ENCODE measurements around the gene IRGQ. TPM values are rescaled to one million over a fixed set of nuclear protein-coding genes. Genes with fewer than 3 reads are reported as not detected.
"Not testable (repeated sequence)": the region's sequence is repeated elsewhere in the genome, so short reads cannot be mapped to it uniquely, and the experiment has no call there.

The IRGQ gene
- total RNA-seq, 1 donor = 35.4 TPM

GRCh38 chr19:43594081-43594697, 1.7 kb downstream of the IRGQ start:
- TF ChIP-seq CTCF (IDR thresholded peaks at IDR 0.05; ENCODE audit: insufficient read depth, low read depth, low read length) = no peak

GRCh38 chr19:43592800-43593350, 3.1 kb downstream of the IRGQ start:
- H3K4me3 ChIP-seq (ENCODE audit: low read depth, low read length) = no peak overlapping the region
- no peak for TF ChIP-seq CTCF (IDR thresholded peaks at IDR 0.05; ENCODE audit: insufficient read depth, low read depth, low read length)
- DNase-seq (ENCODE audit: low read depth) = no peak

More at GRCh38 chr19:43594081-43594697, 1.7 kb downstream of the IRGQ start:
- no peak for DNase-seq (ENCODE audit: low read depth)
- H3K4me3 ChIP-seq (ENCODE audit: low read depth, low read length) = peak overlapping the region; percentile 81

- H3K4me3 ChIP-seq (ENCODE audit: low read depth, low read length) = no peak overlapping the region
- DNase-seq (ENCODE audit: low read depth) = no peak
- no peak for TF ChIP-seq CTCF (IDR thresholded peaks at IDR 0.05; ENCODE audit: insufficient read depth, low read depth, low read length)
These were observed 3.8 kb downstream of the IRGQ start for GRCh38 chr19:43591904-43592772.

GRCh38 chr19:43589678-43590077, 6.3 kb downstream of the IRGQ start:
- TF ChIP-seq CTCF (IDR thresholded peaks at IDR 0.05; ENCODE audit: insufficient read depth, low read depth, low read length) = no peak
- H3K4me3 ChIP-seq (ENCODE audit: low read depth, low read length) = no peak overlapping the region
- DNase-seq (ENCODE audit: low read depth) = no peak

GRCh38 chr19:43589277-43589676, 6.7 kb downstream of the IRGQ start:
- no peak for TF ChIP-seq CTCF (IDR thresholded peaks at IDR 0.05; ENCODE audit: insufficient read depth, low read depth, low read length)
- DNase-seq (ENCODE audit: low read depth) = no peak
- H3K4me3 ChIP-seq (ENCODE audit: low read depth, low read length) = no peak overlapping the region

- not testable (repeated sequence) for DNase-seq (ENCODE audit: low read depth); H3K4me3 ChIP-seq (ENCODE audit: low read depth, low read length)
These were observed 8.9 kb downstream of the IRGQ start for GRCh38 chr19:43587029-43587428.

GRCh38 chr19:43586346-43586745, 9.6 kb downstream of the IRGQ start:
- no peak for TF ChIP-seq CTCF (IDR thresholded peaks at IDR 0.05; ENCODE audit: insufficient read depth, low read depth, low read length)
- no peak for DNase-seq (ENCODE audit: low read depth)
- H3K4me3 ChIP-seq (ENCODE audit: low read depth, low read length) = no peak overlapping the region
